Activated T-helper 1 cell treated with Interleukin-2 at 50 U/mL for 16 hours (primary cell): ENCODE measurements around the gene ARL10.
"Not testable (repeated sequence)": the region's sequence is repeated elsewhere in the genome, so short reads cannot be mapped to it uniquely, and the experiment has no call there.

Experiments
- DNase-seq: peaks from one replicate; pipeline ENCODE4 v3.0.0-alpha.2; 2020; ENCODE audit warnings: low read depth

ARL10 gene

DNA sequence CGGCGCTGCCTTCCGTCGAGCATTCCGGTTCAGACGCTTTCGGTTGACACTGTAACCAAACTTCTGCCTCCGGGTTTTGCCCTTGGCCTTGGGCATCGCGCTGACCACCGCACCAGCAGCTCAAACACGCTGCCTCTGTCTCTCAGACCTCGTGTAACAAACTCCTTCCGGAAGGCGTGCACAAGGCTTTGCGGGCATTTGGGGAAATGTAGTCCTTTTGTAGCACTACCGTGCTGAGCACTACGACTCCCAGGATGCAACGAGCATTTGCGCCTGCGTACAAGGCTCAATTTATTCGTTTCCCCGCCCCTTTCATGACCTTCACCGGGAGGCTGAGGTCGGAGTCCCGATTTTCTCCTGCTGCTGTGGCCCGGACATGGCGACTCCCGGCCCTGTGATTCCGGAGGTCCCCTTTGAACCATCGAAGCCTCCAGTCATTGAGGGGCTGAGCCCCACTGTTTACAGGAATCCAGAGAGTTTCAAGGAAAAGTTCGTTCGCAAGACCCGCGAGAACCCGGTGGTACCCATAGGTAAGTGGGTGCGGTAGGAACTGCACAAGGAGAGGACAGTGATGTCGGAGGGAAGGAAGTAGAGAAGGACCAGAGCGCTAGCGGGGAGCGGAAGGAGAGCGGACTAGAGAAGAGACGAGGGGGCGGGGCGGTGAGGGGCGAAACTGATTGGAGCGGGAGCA, 23.3 kb downstream of the ARL10 start, which contains the start of the genes HIGD2A and NOP16:
Gene HIGD2A, plus strand, starts transcription at position 308 of the 691 bp plus-strand sequence. Its CDS starts 69 bp downstream, at position 377.
Gene NOP16, minus strand, starts transcription at position 155 of the 691 bp plus-strand sequence. Its CDS starts 59 bp downstream, at position 96.
- peak; percentile 98 for DNase-seq

DNA sequence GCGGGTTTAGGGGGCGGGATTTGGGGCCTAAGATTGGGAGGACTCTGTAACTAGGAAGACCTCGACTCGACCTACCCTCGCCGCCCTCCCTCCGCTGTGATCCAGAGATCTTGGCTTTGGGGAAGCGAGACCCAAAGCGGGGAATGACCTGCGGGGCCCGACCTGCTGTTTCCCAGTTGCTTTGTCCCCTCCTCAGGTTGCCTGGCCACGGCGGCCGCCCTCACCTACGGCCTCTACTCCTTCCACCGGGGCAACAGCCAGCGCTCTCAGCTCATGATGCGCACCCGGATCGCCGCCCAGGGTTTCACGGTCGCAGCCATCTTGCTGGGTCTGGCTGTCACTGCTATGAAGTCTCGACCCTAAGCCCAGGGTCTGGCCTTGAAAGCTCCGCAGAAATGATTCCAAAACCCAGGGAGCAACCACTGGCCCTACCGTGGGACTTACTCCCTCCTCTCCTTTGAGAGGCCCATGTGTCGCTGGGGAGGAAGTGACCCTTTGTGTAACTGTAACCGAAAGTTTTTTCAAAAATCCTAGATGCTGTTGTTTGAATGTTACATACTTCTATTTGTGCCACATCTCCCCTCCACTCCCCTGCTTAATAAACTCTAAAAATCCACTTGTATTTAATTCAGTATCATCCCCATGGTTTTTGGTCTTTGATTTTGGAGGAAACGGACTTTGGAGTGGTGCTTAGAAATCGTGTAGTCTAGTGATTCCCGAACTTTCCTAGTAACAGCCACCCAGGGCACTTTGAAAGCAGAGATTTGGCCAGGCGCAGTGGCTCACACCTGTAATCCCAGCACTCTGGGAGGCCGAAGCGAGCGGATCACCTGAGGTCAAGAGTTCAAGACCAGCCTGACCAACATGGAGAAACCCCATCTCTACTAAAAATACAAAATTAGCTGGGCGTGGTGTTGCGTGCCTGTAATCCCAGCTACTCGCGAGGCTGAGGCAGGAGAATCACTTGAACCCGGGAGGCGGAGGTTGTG, 24.1 kb downstream of the ARL10 start:
- no peak for DNase-seq

DNA sequence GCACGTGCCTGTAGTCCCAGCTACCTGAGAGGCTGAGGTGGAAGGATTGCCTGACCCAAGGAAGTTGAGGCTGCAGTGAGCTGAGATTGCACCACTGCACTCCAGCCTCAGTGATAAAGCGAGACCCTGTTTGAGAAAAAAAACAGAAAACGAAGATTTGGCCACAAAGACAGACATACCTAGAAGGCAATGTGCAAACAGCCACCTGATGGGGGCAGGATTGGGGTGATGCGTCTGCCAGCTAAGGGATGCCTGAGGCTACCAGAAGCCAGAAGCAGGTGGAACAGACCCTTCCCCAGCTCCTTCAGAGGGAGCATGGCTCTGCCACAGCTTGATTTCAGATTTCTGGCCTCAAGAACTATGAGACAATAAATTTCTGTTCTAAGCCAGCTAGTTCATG, 26.2 kb downstream of the ARL10 start:
- DNase-seq: no peak

DNA sequence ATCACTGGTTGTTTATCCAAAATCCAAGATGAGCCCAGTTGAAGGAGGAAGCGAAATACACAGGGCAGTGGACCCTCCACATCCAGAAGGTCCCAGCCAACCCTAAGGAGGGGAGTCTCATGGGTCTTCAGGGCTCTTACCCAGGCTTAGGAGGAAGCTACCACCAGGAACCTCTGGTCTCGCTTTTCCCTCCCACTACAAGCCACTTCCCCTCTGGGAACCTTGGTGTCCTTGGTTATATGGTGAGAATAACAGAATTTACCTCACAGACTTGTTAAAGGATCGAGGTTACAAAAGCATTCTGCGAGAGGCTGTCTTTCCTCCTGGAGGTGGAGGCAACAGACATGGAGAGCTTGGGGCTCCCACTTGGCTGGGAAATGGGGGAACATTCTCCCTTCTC, 26.7 kb downstream of the ARL10 start:
- no peak for DNase-seq

DNA sequence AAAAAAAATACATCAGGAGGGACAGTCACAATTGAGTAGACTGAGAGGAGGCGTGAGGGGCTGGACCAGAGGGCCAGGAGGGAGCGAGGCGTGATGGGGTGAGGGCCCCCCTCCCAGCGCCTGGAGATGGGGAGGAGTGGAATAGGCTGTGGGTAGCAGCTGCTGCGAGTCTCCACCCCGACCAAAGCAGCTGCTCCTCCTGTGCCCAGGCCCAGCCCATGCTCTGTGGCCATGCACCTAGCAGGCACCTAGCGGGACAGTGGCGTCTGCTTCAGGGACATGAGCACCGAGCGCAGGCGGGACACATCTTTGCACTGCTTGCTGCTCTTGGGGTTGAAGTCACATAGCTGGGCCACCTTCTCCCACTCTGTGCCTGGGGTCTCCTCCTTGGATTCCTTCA, 27.2 kb downstream of the ARL10 start:
- DNase-seq: no peak

DNA sequence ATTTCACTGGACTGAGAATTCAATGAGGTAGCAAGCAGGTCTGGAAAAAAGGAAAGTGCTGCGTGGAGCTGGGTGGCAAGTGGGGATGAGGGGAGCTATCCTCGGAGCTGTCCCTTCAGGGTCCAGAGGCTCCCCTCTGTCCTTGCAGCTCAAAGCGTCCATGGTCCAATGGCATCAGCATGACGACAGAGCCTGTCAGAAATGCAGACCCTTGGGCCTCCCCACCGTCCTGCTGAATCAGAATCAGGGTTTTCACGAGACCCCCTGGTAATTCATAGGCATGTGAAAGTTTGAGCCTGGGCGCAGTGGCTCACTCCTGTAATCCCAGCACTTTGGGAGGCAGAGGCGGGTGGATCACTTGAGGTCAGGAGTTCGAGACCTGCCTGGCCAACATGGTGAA, 28.8 kb downstream of the ARL10 start:
- no peak for DNase-seq

DNA sequence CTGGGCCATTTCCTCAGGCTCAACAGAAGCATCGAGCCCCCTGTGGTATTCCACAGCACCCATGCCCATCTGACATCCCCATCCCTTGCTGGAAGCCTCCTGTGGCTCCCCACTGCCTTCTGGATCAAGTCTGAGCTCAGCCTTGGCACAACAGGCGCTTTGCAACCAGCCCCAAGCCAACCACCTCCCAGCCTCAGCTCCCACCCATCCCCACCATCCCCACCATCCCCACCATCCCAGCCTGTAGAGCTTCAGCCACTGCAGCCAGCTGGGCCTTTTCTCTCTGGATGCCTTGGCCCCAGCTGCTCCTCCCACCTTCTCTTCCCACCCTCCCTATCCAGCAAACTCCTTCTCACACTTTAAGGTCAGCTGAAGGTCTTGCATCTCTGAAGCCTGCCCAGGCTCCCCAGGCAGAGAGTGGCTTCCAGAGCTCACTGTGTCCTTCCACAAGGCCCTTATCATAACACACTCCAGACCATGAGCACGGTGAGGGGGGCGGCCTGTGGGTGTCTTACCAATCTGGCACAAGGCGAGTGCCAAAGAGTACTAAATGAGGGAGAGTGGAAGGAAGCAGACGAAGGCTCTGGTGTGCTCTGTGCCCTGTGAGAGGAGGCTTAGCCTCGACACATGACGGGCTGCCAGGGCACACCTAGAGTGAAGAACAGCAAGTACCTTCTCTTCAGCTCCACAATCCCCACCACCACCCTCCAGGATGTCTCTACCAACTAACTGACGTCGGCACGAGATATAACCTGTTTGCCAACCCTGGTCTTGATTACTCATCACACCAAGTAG, 29.8 kb downstream of the ARL10 start:
- DNase-seq: no peak

DNA sequence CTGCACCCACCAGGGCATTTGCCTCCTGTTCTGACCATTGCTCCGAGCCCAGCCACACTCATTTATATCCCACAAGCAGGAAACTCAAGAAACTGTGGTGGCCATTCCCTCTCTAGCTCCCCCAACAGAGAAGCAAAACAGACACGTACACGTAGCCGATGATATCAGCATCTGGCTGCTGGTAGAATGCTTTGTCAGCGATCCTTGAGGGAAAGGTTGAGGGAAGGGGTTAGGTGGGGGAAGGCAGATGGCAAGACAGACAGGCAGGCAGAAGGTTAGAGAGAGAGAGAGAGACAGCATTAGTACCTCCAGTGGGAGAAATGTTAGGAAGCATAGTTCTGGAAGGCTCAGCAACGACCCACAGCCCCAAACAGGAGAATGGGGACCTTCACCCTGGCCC, 31.0 kb downstream of the ARL10 start:
- DNase-seq: no peak

DNA sequence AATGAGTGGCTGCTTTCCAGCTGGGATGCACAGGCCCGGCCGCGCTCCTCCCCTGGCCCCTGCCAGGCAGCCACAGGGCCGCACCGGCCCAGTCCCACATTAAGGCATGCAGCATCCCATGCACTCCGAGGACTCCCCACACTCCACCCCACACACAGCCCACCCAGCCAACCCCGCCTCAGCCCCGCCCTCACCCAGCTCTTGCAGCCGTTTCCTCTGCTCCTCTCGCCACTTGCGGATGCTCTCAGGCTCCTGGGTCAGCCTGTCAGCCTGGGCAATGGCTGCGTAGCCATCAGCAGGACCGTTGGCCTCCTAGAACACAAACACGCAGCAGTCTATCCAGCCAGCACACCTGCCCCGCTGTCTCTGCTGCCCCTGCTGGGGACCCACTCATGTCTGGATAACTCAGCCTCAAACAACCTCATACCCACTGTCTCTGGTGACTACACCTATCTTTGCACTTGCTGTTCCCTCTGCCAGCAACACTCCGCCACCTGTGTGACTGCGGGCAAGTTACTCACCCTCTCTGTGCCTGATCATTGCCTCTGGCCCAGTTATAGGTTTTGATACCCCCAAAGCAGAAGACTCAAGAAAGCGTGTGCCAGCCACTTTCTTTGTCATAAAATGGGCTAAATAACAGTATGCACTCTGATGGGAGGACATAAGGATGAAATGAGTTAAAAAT, 32.6 kb downstream of the ARL10 start:
- no peak for DNase-seq

DNA sequence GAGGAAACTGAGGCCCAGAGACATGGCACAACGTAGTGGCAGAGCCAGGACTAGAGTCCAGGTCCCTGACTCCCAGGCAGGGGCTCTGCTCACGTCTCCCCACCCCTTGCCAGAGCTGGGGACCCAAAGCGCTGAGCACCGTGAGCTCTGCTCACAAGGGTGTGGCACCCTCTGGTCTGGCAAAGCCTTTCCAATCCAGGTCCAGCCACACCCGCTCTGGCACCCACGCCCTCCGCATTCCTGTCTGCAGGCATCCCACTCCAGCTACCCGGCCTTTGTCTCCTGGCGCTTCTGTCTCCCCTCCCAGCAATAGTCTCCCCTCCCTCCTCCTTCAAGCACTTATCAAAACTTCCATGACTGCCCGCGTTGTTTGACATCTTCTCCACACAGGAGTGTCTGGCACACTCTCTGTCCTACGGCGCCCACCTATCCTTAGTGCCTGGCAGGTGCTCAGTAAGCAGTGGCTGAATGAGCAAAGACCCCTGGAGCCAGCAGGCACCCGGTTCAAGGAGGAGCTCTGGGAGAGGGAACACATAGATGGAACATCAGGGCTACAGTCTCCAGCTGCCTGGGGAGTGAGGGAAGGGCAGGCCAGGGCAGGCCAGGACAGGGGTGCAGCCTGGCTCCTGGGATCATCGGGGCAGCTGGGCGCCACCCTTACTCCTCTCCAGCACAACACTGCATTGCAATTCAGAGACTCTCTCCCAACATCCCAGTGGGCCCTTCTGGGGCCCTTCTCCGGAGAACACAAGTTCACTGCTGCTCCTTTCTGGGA, 35.3 kb downstream of the ARL10 start:
- no peak for DNase-seq

DNA sequence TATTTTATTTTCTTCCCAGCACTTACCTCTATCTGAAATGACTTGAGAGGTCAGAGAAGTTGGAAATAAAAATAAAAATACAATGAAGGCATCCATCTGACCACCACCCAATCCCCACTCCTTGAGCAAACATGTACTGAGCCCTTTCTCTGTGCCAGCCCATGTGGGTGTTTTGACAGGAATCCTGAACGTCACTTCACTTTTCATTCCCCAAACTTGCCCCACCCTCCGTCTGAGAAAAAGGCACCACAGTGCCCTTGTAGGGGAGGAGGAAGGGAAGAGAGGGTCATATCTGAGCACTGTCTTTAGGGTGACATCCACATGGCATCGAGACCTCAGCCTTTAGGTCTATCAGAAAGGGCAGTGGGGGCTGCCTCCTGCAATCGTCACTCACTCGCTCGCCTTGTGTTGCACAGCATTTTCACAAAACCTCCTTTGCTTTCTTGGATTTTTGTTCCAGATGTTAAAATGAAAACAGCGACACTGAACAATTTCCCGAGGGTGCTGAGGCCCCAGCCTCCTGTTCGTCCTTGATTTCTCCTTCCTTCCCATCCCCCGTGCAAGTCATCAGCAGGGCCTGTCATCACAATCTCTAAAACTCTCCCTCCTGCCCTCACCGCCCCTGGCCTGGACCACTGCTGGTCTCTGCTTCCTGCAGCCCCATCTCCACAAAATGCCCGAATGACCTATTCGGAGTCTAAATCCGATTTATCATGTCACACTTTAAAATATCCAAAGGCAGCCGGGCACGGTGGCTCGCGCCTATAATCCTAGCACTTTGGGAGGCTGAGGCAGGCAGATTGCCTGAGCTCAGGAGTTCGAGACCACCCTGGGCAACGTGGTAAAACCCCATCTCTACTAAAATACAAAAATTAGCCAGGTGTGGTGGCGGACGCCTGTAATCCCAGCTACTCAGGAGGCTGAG, 36.3 kb downstream of the ARL10 start:
- DNase-seq: no peak

DNA sequence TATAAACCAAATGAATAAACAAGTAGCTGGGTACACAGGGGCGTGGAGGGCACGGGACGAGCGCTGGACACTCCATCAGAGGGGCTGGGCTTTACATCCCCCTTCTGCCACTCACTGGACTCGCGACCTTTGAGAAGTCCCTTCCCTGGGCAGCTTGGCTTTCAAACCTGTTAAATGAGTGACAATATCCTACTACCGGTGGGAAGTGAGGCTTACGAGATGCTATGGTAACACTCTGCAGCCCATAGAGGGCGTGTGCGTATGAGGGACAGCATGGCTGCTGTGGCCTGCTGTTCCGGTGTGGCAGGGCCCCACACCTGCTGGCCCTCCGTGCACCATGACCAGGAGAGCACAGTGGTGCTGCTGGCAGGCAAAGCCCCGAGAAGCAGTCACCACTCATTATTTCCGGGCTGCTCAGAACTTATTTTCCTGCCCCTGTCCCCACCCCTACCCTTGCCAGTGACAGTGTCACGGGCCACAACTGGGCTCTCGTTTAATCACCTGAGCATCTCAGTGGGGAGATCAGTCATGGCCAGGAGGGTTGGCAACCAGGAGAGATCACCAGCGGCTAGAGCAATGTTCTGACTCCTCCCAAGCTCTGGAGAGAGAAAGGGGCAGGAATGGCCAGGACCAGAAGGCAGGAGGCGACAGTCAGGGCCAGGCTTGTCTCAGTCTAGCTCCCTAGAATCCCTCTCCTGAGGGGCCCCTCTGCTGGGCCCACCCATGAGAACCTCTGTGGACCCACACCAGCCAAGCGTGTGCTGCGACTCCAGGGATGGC, 40.6 kb downstream of the ARL10 start:
- DNase-seq: no peak

DNA sequence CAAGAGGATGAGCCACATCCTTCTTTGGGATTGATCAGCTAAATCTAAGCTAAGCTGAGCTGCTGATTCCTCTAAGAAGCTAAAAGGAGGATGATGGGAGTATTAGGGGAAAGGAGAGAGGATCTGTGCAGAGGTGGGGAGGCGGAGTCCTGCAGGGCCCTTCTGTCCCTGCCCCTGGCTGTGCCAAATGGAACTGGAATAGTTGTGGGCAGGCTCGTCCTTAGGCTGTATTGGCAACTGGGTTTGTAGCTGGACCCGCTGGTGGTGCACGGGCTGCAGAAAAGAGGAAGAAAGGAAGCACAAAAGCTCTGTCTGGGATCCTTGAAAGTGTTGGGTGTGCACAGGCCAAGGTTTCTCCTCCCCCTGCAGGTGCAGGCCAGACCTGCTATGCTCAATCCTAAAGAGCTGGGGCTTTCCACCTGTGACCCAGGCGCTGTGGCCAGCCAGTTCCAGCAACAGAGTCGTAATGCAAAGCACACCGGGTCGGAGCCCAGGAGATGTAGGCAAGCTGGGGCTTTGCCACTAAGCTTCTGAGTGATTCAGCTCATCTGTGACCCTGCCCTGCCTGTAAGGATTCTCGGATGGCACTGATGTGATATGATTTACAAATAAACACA, 41.3 kb downstream of the ARL10 start:
- no peak for DNase-seq

DNA sequence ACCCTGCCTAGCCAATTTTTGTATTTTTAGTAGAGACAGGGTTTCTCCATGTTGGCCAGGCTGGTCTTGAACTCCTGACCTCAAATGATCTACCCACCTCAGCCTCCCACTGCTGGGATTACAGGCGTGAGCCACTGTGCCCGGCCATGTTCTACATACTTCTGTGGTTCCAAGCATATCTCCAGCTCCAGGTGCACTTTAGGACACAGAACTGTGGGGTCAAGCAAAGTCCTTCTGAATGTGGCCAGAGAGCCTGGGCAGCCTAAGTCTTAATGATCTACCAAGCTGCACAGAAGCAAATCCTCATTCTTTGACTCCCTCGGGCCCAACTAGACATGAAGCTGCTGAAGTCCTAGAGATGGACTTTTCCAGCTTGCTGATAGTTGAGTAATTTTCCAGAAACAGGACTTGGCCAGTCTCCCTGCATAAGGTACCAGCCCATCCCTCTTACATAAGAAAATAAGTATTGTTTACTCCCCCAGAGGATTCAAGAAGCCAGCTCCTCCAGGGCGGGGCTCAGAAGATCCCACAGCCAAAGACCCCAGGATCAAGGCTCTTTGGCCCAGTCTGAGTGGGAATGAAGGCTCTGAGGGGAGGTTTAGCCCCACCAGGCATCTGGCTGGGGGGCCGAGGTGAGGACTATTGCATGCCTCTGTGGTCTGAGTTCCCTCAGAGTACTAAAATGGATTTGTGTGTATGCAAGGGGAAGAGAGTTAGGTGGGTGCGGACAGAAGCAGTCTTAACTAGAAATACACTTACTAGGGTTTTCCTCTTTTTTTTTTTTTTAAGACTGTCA, 42.4 kb downstream of the ARL10 start:
- DNase-seq: no peak

DNA sequence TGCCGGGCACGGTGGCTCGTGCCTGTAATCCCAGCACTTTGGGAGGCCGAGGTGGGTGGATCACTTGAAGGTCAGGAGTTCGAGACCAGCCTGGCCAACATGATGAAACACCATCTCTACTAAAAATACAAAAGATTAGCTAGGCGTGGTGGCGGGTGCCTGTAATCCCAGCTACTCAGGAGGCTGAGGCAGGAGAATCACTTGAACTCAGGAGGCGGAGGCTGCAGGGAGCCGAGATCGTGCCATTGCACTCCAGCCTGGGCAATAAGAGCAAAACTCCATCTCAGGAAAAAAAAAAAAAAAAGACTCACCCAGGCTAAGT, 42.9 kb downstream of the ARL10 start:
- not testable (repeated sequence) for DNase-seq

DNA sequence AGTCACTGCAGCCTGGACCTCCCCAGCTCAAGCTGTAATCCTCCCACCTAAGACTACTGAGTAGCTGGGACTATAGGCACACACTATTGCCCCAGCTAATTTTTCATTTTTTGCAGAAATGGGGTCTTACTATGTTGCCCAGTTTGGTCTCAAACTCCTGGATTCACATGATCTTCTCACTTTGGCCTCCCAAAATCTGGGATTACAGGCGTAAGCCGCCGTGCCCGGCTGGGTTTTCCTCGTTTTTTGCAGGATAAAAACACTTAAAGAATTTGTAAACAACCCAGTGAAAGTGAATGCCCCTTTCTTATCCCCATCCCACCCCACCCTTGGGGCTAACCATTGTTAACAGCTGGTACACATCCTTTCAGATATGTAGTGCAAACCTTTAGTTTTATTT, 43.3 kb downstream of the ARL10 start:
- DNase-seq: no peak

DNA sequence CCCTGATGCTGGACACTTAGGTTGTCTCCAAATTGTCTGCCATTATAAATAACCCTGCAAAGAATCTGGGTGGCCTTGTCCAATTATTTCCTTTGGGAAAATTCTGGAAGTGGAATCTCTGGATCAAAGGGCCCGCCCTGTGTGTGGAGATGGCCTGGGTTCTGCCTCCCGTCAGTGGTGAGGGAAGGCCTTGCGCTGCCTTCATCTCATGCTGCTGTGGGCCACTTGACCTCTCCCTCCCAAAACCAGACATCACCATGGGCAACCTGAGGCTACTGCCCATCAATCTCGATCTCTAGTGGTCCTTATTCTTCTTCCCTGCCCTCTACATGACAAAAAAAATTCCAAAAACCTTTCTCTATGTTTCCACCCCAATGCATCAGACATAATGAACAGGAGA, 44.5 kb downstream of the ARL10 start:
- no peak for DNase-seq
